ENCODE measurements around the gene CFAP91. TPM values are rescaled to one million over a fixed set of nuclear protein-coding genes. Genes with fewer than 3 reads are reported as not detected.

CFAP91 gene
- total and polyA plus RNA-seq, 2 donors (not counting 3 experiments of a cell fraction or from before 2014, with no cell fraction given) = 0.40 to 0.54 TPM

- H3K27me3 ChIP-seq (ENCODE audit: control insufficient read depth in 2 of 2, insufficient read depth in 2 of 2, low read length in 2 of 2) = no peaks in the 10 kb centered on the region
- BruUV-seq (replicated peaks) = no TSS peak
- POLR2A ChIA-PET = no interaction called here
- CTCF ChIA-PET = no interaction called here
- no peak overlapping the region for H3K4me2 ChIP-seq (ENCODE audit: insufficient read depth, low read length)
- H3K9me1 ChIP-seq (replicated peaks; ENCODE audit: control insufficient read depth, extremely low read depth, insufficient read depth, low read length) = no peaks in the 10 kb centered on the region
- no peak overlapping the region for H3K4me3 ChIP-seq (replicated peaks in 1 of 3; ENCODE audit: insufficient read depth in 1 of 3, low read depth in 1 of 3, low read length in 3 of 3)
- no peak overlapping the region for H3K9ac ChIP-seq (replicated peaks; ENCODE audit: extremely low read depth, insufficient read depth, low read length)
- H3K27ac ChIP-seq (ENCODE audit: insufficient read depth, low read depth, low read length) = no peak overlapping the region
- no peaks in the 10 kb centered on the region for H4K20me1 ChIP-seq (replicated peaks; ENCODE audit: control insufficient read depth, extremely low read depth, insufficient read depth, low read length)
- no peaks in the 10 kb centered on the region for H3K36me3 ChIP-seq (ENCODE audit: control insufficient read depth in 2 of 2, extremely low read depth in 1 of 2, insufficient read depth in 2 of 2, low read length in 2 of 2)
- no peaks in the 10 kb centered on the region for H3K79me2 ChIP-seq (ENCODE audit: control insufficient read depth, insufficient read depth, low read length)
- peaks cover 1% of the 10 kb centered on the region for H3K4me1 ChIP-seq (ENCODE audit: control insufficient read depth, extremely low read depth, insufficient read depth, low read length)
- TF ChIP-seq POLR2AphosphoS5 (IDR thresholded peaks at IDR 0.05; ENCODE audit: insufficient read depth, low read depth, low read length) (no peak), MAX (IDR thresholded peaks at IDR 0.05; ENCODE audit: insufficient read depth, insufficient read length) (no peak), MYC (IDR thresholded peaks at IDR 0.05; ENCODE audit: low read depth, low read length) (no peak), GATA2 (IDR thresholded peaks at IDR 0.05; ENCODE audit: insufficient read depth, insufficient read length, low read depth, low read length) (no peak), POLR2A (IDR thresholded peaks at IDR 0.05; ENCODE audit: low read depth, low read length) (no peak), JUN (IDR thresholded peaks at IDR 0.05; ENCODE audit: borderline replicate concordance, insufficient read depth, insufficient read length, low read depth) (no peak), EZH2 (IDR thresholded peaks at IDR 0.05; ENCODE audit: borderline replicate concordance, low read depth, low read length, severe bottlenecking) (no peak)
- no peaks in the 10 kb centered on the region for H3K9me3 ChIP-seq (replicated peaks; ENCODE audit: control insufficient read depth, insufficient read depth, low read length)
- DNase-seq (ENCODE audit: low read depth, low spot score) (no peak), FAIRE-seq (no peak)
- no peak overlapping the region for H2AFZ ChIP-seq (ENCODE audit: low read depth, low read length)
- dilution Hi-C loops (cut with MboI; ENCODE audit: extremely low pct_ligation_motif_present, low sequenced_read_pairs) (no loop called here), intact Hi-C loops (cut with micrococcal nuclease) (no loop called here)
Observed at GRCh38 chr3:119697394-119697793, 5.4 kb upstream of the CFAP91 start.

- intact Hi-C loops (cut with micrococcal nuclease) = no loop called here
- dilution Hi-C loops (cut with MboI; ENCODE audit: extremely low pct_ligation_motif_present, low sequenced_read_pairs) = no loop called here
- Histone ChIP-seq H3K4me3 (replicated peaks in 1 of 3; ENCODE audit: insufficient read depth in 1 of 3, low read depth in 1 of 3, low read length in 3 of 3) (no peak overlapping the region), H3K4me2 (ENCODE audit: insufficient read depth, low read length) (no peak overlapping the region), H3K4me1 (ENCODE audit: control insufficient read depth, extremely low read depth, insufficient read depth, low read length) (peaks cover 7% of the 10 kb centered on the region), H3K36me3 (ENCODE audit: control insufficient read depth in 2 of 2, extremely low read depth in 1 of 2, insufficient read depth in 2 of 2, low read length in 2 of 2) (no peaks in the 10 kb centered on the region), H3K27me3 (ENCODE audit: control insufficient read depth in 2 of 2, insufficient read depth in 2 of 2, low read length in 2 of 2) (peaks cover 0 to 4% of the 10 kb centered on the region in 2 experiments), H3K79me2 (ENCODE audit: control insufficient read depth, insufficient read depth, low read length) (no peaks in the 10 kb centered on the region), H3K9me1 (replicated peaks; ENCODE audit: control insufficient read depth, extremely low read depth, insufficient read depth, low read length) (no peaks in the 10 kb centered on the region), H3K9me3 (replicated peaks; ENCODE audit: control insufficient read depth, insufficient read depth, low read length) (no peaks in the 10 kb centered on the region), H3K27ac (ENCODE audit: insufficient read depth, low read depth, low read length) (peak overlapping the region; percentile 46), H4K20me1 (replicated peaks; ENCODE audit: control insufficient read depth, extremely low read depth, insufficient read depth, low read length) (no peaks in the 10 kb centered on the region), H2AFZ (ENCODE audit: low read depth, low read length) (peak overlapping the region; percentile 50), H3K9ac (replicated peaks; ENCODE audit: extremely low read depth, insufficient read depth, low read length) (no peak overlapping the region)
- no TSS peak for BruUV-seq (replicated peaks)
- TF ChIP-seq FOS (IDR thresholded peaks at IDR 0.05; ENCODE audit: borderline replicate concordance, insufficient read depth, low read length) = peak; percentile 29
- TF ChIP-seq MYC (IDR thresholded peaks at IDR 0.05; ENCODE audit: low read depth, low read length) = no peak
- no peak for TF ChIP-seq POLR2AphosphoS5 (IDR thresholded peaks at IDR 0.05; ENCODE audit: insufficient read depth, low read depth, low read length)
- DNase-seq (ENCODE audit: low read depth, low spot score) (peak; percentile 46), FAIRE-seq (peak; percentile 86)
- ChIA-PET CTCF (no interaction called here), POLR2A (no interaction called here)
Observed at GRCh38 chr3:119700269-119700919, 2.4 kb upstream of the CFAP91 start.

All from endothelial cell of umbilical vein (primary cell).